IMR-90 (cell line): ENCODE results near the gene SGPL1. TPM values are rescaled to one million over a fixed set of nuclear protein-coding genes. Genes with fewer than 3 reads are reported as not detected.

Experiments
- ATAC-seq: fragments of 200-7000 bp; cut with Tn5 transposase; 2 replicates; pipeline ENCODE4 v1.9.1; 2020; ENCODE audit warnings: low read depth, mild to moderate bottlenecking, moderate library complexity
- BruUV-seq: library from RNA; stranded (reverse); fragments of 400-500 nt; replicated peaks from 2 replicates; lab custom pipeline; 2021; lab: Mats Ljungman, UMichigan
- CTCF ChIA-PET: fragments of 300-600 bp; formaldehyde crosslinking; extraction: SDS; loops from one replicate; lab custom pipeline; 2021; ENCODE audit warnings: antibody characterized with exemption; lab: Yijun Ruan, JAX
- POLR2A ChIA-PET: fragments of 300-600 bp; sonication (Branson Sonifier 250); formaldehyde crosslinking; loops from one replicate; lab custom pipeline; 2022; ENCODE audit warnings: antibody characterized with exemption; ENCODE audit not compliant: unreplicated experiment; lab: Charles Lee
- DNase-seq: peaks from one replicate; pipeline ENCODE4 v3.0.0; 2013
- H2AFZ ChIP-seq: replicated peaks from 2 replicates; pipeline ENCODE3; 2013; ENCODE audit warnings: low read length, mild to moderate bottlenecking; ENCODE audit not compliant: poor library complexity
- H2AK5ac ChIP-seq: 2 replicates; pipeline ENCODE4 v1.6.1; 2013; ENCODE audit warnings: low read depth, low read length, inconsistent platforms
- H2AK9ac ChIP-seq: replicated peaks from 2 replicates; pipeline ENCODE3; 2013; ENCODE audit warnings: mild to moderate bottlenecking, low read depth, low read length, moderate library complexity; ENCODE audit not compliant: poor library complexity
- H2BK120ac ChIP-seq: 2 replicates; pipeline ENCODE4 v1.6.1; 2013; ENCODE audit warnings: low read depth, low read length, inconsistent platforms
- H2BK15ac ChIP-seq: 3 replicates; pipeline ENCODE4 v1.6.1; 2013; ENCODE audit warnings: low read depth, low read length, inconsistent platforms
- H2BK20ac ChIP-seq: 2 replicates; pipeline ENCODE4 v1.6.1; 2013; ENCODE audit warnings: low read depth, mild to moderate bottlenecking, inconsistent platforms, low read length, moderate library complexity
- H2BK5ac ChIP-seq: 2 replicates; pipeline ENCODE4 v1.6.1; 2013; ENCODE audit warnings: mild to moderate bottlenecking, low read depth, low read length, inconsistent platforms; ENCODE audit not compliant: poor library complexity, severe bottlenecking
- H3K14ac ChIP-seq: replicated peaks from 2 replicates; pipeline ENCODE4 v1.6.1; 2013; ENCODE audit warnings: low read depth, low read length, inconsistent platforms
- H3K18ac ChIP-seq: 2 replicates; pipeline ENCODE4 v1.6.1; 2013; ENCODE audit warnings: low read depth, low read length, control low read depth
- H3K23ac ChIP-seq: 2 replicates; pipeline ENCODE4 v1.6.1; 2013; ENCODE audit warnings: low read depth, low read length, inconsistent platforms
- H3K27ac ChIP-seq: 2 replicates; pipeline ENCODE4 v1.5.1; 2013; ENCODE audit warnings: mild to moderate bottlenecking, control low read depth, low read length; ENCODE audit not compliant: insufficient read depth
- H3K27me3 ChIP-seq: 2 replicates; pipeline ENCODE4 v1.6.1; 2013; ENCODE audit warnings: low read length; ENCODE audit not compliant: control insufficient read depth, insufficient read depth
- H3K36me3 ChIP-seq: 2 replicates; pipeline ENCODE4 v1.6.1; 2013; ENCODE audit warnings: low read length, mixed read lengths; ENCODE audit not compliant: control insufficient read depth, insufficient read depth
- H3K4ac ChIP-seq: 2 replicates; pipeline ENCODE4 v1.6.1; 2013; ENCODE audit warnings: low read depth, low read length, inconsistent platforms
- H3K4me1 ChIP-seq: 2 replicates; pipeline ENCODE4 v1.6.1; 2013; ENCODE audit warnings: low read length, mixed read lengths; ENCODE audit not compliant: control insufficient read depth, insufficient read depth
- H3K4me2 ChIP-seq: 2 replicates; pipeline ENCODE4 v1.6.1; 2013; ENCODE audit warnings: low read depth, mild to moderate bottlenecking, control low read depth, low read length, moderate library complexity
- H3K4me3 ChIP-seq: 2 replicates; pipeline ENCODE4 v1.5.1; 2013; ENCODE audit warnings: low read depth, mild to moderate bottlenecking, control low read depth, low read length, moderate library complexity; ENCODE audit not compliant: insufficient read depth
- H3K56ac ChIP-seq: 2 replicates; pipeline ENCODE4 v1.6.1; 2013; ENCODE audit warnings: low read length, inconsistent platforms; ENCODE audit not compliant: insufficient read depth; ENCODE audit errors: extremely low read depth
- H3K79me1 ChIP-seq, 2 experiments: 2 replicates each; pipeline ENCODE4 v1.6.1; 2013; ENCODE audit warnings: low read length in 2 of 2, inconsistent platforms in 1 of 2, low read depth in 1 of 2
- H3K9ac ChIP-seq: 2 replicates; pipeline ENCODE4 v1.6.1; 2013; ENCODE audit warnings: low read depth, low read length, control low read depth
- H3K9me1 ChIP-seq: 2 replicates; pipeline ENCODE4 v1.6.1; 2013; ENCODE audit warnings: low read length, inconsistent platforms; ENCODE audit not compliant: insufficient read depth
- H3K9me3 ChIP-seq: 2 replicates; pipeline ENCODE4 v1.6.1; 2013; ENCODE audit warnings: low read length; ENCODE audit not compliant: control insufficient read depth, insufficient read depth
- H4K20me1 ChIP-seq: 2 replicates; pipeline ENCODE4 v1.6.1; 2013; ENCODE audit warnings: low read length, inconsistent platforms; ENCODE audit not compliant: insufficient read depth
- H4K5ac ChIP-seq: 2 replicates; pipeline ENCODE4 v1.6.1; 2013; ENCODE audit warnings: mild to moderate bottlenecking, low read depth, low read length, control low read depth
- H4K8ac ChIP-seq, 2 experiments: 2 replicates each; pipeline ENCODE4 v1.6.1; 2013; ENCODE audit warnings: low read depth in 2 of 2, low read length in 2 of 2, control low read depth in 1 of 2, inconsistent platforms in 1 of 2
- H4K91ac ChIP-seq: 2 replicates; pipeline ENCODE4 v1.6.1; 2013; ENCODE audit warnings: low read depth, low read length, inconsistent platforms; ENCODE audit not compliant: insufficient read depth
- CHD1 ChIP-seq: IDR thresholded peaks from 2 replicates; pipeline ENCODE4 v1.6.1; 2012; ENCODE audit warnings: low read depth, low read length, improper control_type of control experiment
- WGBS, 2 experiments: methylation state at CpG; one replicate each; pipeline versions ENCODE4 v1.1.5 to v1.1.7; 2013; ENCODE audit warnings: missing lambda C conversion rate in 2 of 2; ENCODE audit not compliant: insufficient read length in 1 of 2; ENCODE audit errors: extremely low coverage in 2 of 2; 5-methylcytosine and 5-hydroxymethylcytosine counted together
- dilution Hi-C: fragments of 300-500 bp; cut with HindIII; formaldehyde crosslinking; loops from one replicate; pipeline ENCODE4 v1.14.3; 2018; ENCODE audit warnings: low sequenced_read_pairs; ENCODE audit not compliant: unreplicated experiment
- in situ Hi-C: fragments of 300-500 bp; cut with MboI; formaldehyde crosslinking; loops from 3 replicates; pipeline ENCODE4 v1.14.3; 2019; ENCODE audit warnings: low sequenced_read_pairs, inconsistent platforms, mixed read lengths
- intact Hi-C: fragments of 100-400 bp; cut with micrococcal nuclease; formaldehyde crosslinking; loops from 2 replicates; pipeline ENCODE4 v1.10.0; 2022
- polyA plus RNA-seq, 3 experiments: library from polyadenylated mRNA; depleted of rRNA; stranded (reverse); fragments of >200 nt; gene quantifications; 2 replicates each; pipeline ENCODE4 v1.2.3, GENCODE V29; 2012; ENCODE audit warnings: low replicate concordance in 1 of 3
- total RNA-seq: library from RNA; depleted of rRNA; stranded (reverse); fragments of >200 nt; gene quantifications from 2 replicates; pipeline ENCODE4 v1.2.3, GENCODE V29; 2012

Gene SGPL1
- total and polyA plus RNA-seq, 2 of the 4 experiments (the other 2 are of a cell fraction) = 12.2 to 26.7 TPM

- no peak overlapping the region for H2BK120ac ChIP-seq
- ATAC-seq = no peak
- no peak for TF ChIP-seq CHD1
- BruUV-seq = no TSS peak
- no peak overlapping the region for H4K91ac ChIP-seq
- H3K9me1 ChIP-seq = no peaks in the 10 kb centered on the region
- no peak overlapping the region for H3K56ac ChIP-seq
- no peak overlapping the region for H2AK5ac ChIP-seq
- ChIA-PET POLR2A (no interaction called here), CTCF (no interaction called here)
- no peak overlapping the region for H3K18ac ChIP-seq
- H3K4ac ChIP-seq = no peak overlapping the region
- no peak overlapping the region for H3K23ac ChIP-seq
- H2BK5ac ChIP-seq = no peak overlapping the region
- H2BK15ac ChIP-seq = no peak overlapping the region
- DNase-seq = no peak
- no peak overlapping the region for H2BK20ac ChIP-seq
- no peaks in the 10 kb centered on the region; the same call in 1 of the 2 replicates for H4K20me1 ChIP-seq
- in situ Hi-C loops = no loop called here
- no peaks in the 10 kb centered on the region for H3K79me1 ChIP-seq
- H3K27ac ChIP-seq = no peak overlapping the region
- WGBS, 2 experiments = 80% methylated on average over 2 of the region's 5 CpGs; no CpG with 5 or more reads in 1 of the 2 experiments
- H4K5ac ChIP-seq = no peak overlapping the region
- peaks cover 70% of the 10 kb centered on the region; the same call in 1 of the 2 replicates for H3K27me3 ChIP-seq
- no peaks in the 10 kb centered on the region for H3K9me3 ChIP-seq
- no peak overlapping the region for H2AK9ac ChIP-seq
- H2AFZ ChIP-seq = no peak overlapping the region
- H3K4me1 ChIP-seq = no peaks in the 10 kb centered on the region
- H3K14ac ChIP-seq = no peak overlapping the region
- H3K9ac ChIP-seq = no peak overlapping the region
- no peaks in the 10 kb centered on the region for H3K36me3 ChIP-seq
- intact Hi-C loops = no loop called here
- no peak overlapping the region for H3K4me3 ChIP-seq
- no peak overlapping the region for H3K4me2 ChIP-seq
- dilution Hi-C loops = no loop called here
- no peak overlapping the region for H4K8ac ChIP-seq
Observed at GRCh38 chr10:70915206-70915605, 99.5 kb downstream of the SGPL1 start.
